HUES64 (cell line): ENCODE data around the gene FAM120AOS.

ENCODE experiments used
- H3K27ac ChIP-seq: 2 replicates; pipeline ENCODE4 v1.7.0; 2013; ENCODE audit warnings: low read depth, low read length, inconsistent platforms
- H3K27me3 ChIP-seq: 2 replicates; pipeline ENCODE4 v1.6.1; 2013; ENCODE audit warnings: mild to moderate bottlenecking, low read length; ENCODE audit not compliant: insufficient read depth
- H3K36me3 ChIP-seq: 2 replicates; pipeline ENCODE4 v1.6.1; 2013; ENCODE audit warnings: mild to moderate bottlenecking, low read length; ENCODE audit not compliant: insufficient read depth
- H3K4me1 ChIP-seq: 2 replicates; pipeline ENCODE4 v1.6.1; 2013; ENCODE audit warnings: mild to moderate bottlenecking, low read length, moderate library complexity; ENCODE audit not compliant: insufficient read depth
- H3K4me3 ChIP-seq: 2 replicates; pipeline ENCODE4 v1.5.1; 2013; ENCODE audit warnings: mild to moderate bottlenecking, low read length, moderate library complexity
- H3K9ac ChIP-seq: 2 replicates; pipeline ENCODE4 v1.6.1; 2013; ENCODE audit warnings: mild to moderate bottlenecking, low read depth, low read length
- H3K9me3 ChIP-seq: 2 replicates; pipeline ENCODE4 v1.6.1; 2013; ENCODE audit warnings: low read depth, low read length; ENCODE audit not compliant: insufficient read depth
- WGBS: fragments of 150-250, 120-280 bp; methylation state at CpG from one replicate; pipeline ENCODE4 v1.1.7; 2013; ENCODE audit warnings: missing lambda C conversion rate; 5-methylcytosine and 5-hydroxymethylcytosine counted together

FAM120AOS gene

DNA sequence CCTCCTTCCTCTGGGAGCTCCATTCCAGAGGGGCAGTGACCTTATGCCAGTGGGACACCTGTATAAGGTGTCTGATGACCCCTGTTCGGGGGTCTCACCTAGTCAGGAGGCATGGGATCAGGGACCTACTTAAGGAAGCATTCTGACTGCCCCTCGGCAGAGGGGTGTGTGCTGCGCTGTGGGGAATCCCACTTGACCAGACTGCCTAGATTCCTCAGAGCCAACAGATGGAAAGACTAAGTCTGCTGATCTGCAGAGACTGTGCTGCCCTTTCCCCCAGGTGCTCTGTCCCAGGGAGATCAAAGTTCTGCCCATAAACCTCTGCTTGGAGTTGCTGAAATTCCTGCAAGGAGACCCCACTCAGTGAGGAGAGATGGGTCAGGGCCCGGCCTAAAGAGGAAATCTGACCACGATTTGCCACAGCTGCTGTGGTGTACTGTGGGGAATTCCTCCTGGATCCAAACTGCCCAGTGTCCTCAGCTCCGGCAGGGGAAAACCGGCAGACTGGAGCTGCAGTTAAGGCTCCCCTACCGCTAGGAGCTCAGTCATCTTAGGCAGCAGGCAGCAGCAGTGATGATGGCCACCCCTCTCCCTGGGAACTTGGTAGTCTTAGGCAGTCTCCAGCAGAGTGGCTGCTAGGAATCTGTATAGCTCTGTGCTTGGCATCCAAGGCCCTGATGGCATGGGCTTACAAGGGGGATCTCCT is 36.7 kb downstream of the FAM120AOS start:
- H3K27ac ChIP-seq, result no peak overlapping the region
- 0 out of 2 replicates have a peak, but pooled peaks cover 4% of the 10 kb centered on the region for H3K9me3 ChIP-seq
- H3K27me3 ChIP-seq, result no peaks in the 10 kb centered on the region
- H3K4me3 ChIP-seq, result no peak overlapping the region
- H3K9ac ChIP-seq, result no peak overlapping the region
- no peaks in the 10 kb centered on the region for H3K4me1 ChIP-seq
- H3K36me3 ChIP-seq, result no peaks in the 10 kb centered on the region
- WGBS, result 90% methylated on average over 8 of the region's 8 CpGs

DNA sequence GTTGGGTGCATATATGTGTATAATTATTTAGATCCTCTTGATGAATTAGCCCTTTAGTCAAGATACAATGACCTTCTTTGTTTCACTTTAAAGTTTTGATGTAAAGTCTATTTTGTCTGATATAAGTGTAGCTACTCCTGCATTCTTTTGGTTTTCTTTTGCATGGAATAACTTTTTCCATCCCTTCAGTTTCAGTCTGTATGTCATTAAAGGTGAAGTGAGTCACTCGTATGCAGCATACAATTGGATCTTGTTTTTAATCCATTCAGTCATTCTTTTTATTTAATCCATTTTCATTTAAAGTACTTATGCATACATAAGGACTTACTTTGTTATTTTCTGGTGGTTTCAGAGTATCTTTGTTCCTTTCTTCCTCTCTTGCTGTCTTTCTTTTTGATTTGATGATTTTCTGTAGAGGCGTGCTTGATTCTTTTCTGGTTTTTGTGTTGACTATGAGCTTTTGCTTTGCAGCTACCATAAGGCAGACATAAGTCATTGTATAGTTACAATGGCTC is 38.1 kb downstream of the FAM120AOS start:
- Histone ChIP-seq H3K36me3 (no peaks in the 10 kb centered on the region), H3K4me3 (no peak overlapping the region), H3K27me3 (no peaks in the 10 kb centered on the region), H3K9me3 (0 out of 2 replicates have a peak, but pooled peaks cover 4% of the 10 kb centered on the region), H3K9ac (no peak overlapping the region), H3K4me1 (no peaks in the 10 kb centered on the region), H3K27ac (no peak overlapping the region)
- no CpG with 5 or more reads among the region's 2 CpGs for WGBS

DNA sequence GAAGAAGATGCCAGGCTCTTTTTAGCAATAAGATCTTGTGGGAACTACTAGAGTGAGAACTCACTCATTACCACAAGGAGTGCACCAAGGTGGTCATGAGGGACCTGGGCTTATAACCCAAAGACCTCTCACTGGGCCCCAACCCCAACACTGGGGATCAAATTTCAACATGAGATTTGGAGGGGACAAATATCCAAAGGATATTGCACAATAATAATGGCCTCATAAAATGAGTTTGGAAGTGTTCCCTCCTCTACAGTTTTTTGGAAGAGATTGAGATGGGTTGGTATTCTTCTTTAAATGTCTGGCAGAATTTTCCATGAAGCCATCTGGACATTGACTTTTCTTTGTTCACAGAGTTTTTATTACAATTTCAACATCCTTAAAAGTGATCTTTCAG is 39.9 kb downstream of the FAM120AOS start:
- Histone ChIP-seq H3K4me1 (no peaks in the 10 kb centered on the region), H3K27me3 (no peaks in the 10 kb centered on the region), H3K9ac (no peak overlapping the region), H3K27ac (no peak overlapping the region), H3K36me3 (no peaks in the 10 kb centered on the region), H3K9me3 (0 out of 2 replicates have a peak, but pooled peaks cover 4% of the 10 kb centered on the region), H3K4me3 (no peak overlapping the region)

DNA sequence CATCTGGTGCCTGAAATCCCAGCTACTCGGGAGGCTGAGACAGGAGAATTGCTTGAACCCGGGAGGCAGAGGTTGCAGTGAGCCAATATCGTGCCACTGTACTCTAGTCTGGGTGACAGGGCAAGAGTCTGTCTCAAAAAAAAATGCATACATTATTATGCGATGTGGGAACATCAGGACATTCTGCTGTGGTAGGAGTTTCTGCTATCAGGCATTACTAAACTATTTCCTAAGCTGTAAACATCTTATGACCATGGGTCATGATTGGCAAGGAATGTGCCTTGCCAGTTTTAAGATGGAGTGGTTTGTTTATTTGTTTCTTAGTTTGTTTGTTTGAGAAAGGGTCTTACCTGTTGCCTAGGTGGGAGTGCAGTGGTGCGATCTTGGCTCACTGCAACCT is 47.0 kb downstream of the FAM120AOS start:
- Histone ChIP-seq H3K9ac (no peak overlapping the region), H3K27ac (no peak overlapping the region), H3K27me3 (no peaks in the 10 kb centered on the region), H3K4me1 (no peaks in the 10 kb centered on the region), H3K4me3 (no peak overlapping the region), H3K9me3 (no peaks in the 10 kb centered on the region), H3K36me3 (no peaks in the 10 kb centered on the region)
- 93% methylated on average over 5 of the region's 5 CpGs for WGBS

DNA sequence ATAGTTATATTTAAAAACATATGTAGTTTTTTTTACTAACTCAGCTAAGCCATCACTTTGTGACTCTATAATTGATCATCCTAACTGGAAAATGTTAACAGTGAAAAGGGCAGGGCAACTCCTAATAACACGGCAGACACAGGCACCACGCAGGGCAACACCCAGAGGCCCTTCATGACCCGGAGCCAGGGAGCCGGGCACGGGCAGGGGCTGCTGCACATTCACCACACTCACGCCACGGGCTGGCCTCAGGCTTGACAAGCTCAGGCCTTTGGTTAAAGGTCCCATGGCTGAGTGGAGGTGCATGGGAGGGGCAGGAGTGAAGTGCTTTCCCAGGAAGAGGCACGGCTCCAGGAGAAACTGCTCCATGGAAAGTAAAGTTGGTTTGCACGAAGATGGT is 54.9 kb downstream of the FAM120AOS start:
- Histone ChIP-seq H3K4me1 (no peaks in the 10 kb centered on the region), H3K4me3 (no peak overlapping the region), H3K27ac (no peak overlapping the region), H3K36me3 (no peaks in the 10 kb centered on the region), H3K9me3 (no peaks in the 10 kb centered on the region), H3K9ac (no peak overlapping the region), H3K27me3 (no peaks in the 10 kb centered on the region)
- 94% methylated on average over 9 of the region's 9 CpGs for WGBS

DNA sequence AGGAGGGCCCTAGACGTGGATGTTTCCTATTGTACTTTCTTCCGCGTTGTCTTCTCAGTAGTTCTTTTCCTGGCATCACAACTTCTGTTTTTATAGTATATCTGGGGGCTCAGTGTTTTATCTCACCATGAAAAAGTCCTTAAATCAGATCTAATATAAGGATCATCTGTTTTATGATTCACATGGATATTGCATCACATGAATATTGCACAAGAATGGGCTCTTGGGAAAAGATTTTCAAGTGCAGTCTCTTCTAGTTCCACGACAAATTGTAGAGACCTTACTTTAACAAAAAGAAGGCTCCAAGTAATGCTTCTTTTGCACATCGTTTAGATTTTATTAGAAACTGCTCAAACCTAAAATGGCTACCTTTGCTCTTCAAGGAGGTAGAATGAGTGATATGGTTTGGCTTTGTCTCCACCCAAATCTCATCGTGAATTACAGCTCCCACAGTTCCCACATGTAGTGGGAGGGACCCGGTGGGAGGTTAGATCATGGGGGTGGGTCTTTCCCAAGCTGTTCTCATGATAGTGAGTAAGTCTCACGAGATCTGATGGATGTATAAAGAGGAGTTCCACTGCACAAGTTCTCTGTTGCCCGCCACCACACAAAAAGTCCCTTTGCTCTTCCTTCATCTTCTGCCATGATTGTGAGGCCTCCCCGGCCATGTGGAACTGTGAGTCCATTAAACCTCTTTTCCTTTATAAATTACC is 55.6 kb downstream of the FAM120AOS start:
- H3K36me3 ChIP-seq, result no peaks in the 10 kb centered on the region
- H3K9me3 ChIP-seq, result no peaks in the 10 kb centered on the region
- H3K4me3 ChIP-seq, result no peak overlapping the region
- 84% methylated on average over 10 of the region's 10 CpGs for WGBS
- H3K27ac ChIP-seq, result no peak overlapping the region
- H3K9ac ChIP-seq, result no peak overlapping the region
- no peaks in the 10 kb centered on the region for H3K4me1 ChIP-seq
- H3K27me3 ChIP-seq, result no peaks in the 10 kb centered on the region
